Measurements from ENCODE around the gene PALLD.

The PALLD gene

DNA sequence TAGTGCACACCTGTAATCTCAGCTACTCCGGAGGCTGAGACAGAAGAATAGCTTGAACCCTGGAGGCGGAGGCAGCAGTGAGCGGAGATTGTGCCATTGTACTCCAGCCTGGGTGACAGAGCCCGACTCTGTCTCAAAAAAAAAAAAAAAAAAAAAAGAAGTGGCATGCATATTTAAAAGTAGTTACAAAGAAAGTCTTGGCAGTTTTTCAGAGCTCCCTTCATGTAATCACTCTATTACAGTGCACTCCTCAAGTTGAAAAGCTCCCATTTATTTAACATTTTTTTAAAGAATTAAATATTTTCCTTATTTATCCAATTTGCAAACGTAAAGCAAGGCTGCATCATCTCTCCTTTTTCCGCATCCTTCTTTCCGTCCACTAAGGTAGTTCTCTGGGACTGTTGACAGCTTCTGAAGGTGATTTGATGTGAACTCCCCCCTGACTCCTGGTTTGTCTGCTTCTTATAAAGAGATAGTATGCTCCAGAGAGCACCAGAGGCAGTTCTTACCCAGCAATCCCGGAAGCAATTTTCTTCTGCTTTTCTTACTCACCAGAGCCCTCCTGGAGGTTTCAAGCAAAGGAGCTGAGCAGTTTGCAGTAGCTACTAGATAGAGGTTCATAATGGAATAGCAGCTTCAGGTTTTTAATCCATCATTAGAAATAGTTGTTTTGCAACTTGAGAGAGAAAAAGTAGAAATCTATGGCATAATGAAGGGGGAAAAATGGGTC, 151.0 kb downstream of the PALLD start:
- no peak for DNase-seq (ENCODE audit: low read depth)

DNA sequence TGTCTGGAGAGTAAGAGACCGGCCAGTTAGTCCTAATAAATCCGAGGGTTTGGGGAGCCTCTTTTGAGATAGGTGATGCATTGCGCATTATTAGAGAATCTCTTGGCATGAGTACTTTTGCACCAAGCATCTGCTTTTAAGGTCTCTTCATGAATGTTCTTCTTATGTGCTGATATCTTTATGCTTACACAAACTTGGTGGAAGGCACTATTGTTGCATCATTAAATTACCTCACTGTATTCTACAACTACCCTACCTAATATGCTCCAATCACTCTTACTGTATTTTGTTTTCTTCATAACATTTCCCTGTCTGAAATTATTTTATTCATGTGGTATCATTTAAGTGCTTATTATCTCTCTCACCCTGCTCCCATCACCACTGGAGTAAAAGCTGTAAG, 151.6 kb downstream of the PALLD start:
- DNase-seq (ENCODE audit: low read depth): no peak

GRCh38 chr4:168648929-168649328, 152.1 kb downstream of the PALLD start:
- DNase-seq (ENCODE audit: low read depth): no peak

- no peak for DNase-seq (ENCODE audit: low read depth)
These were observed 154.5 kb downstream of the PALLD start for GRCh38 chr4:168651374-168651773.

- no peak for DNase-seq (ENCODE audit: low read depth)
These were observed 155.0 kb downstream of the PALLD start for GRCh38 chr4:168651864-168652263.

DNA sequence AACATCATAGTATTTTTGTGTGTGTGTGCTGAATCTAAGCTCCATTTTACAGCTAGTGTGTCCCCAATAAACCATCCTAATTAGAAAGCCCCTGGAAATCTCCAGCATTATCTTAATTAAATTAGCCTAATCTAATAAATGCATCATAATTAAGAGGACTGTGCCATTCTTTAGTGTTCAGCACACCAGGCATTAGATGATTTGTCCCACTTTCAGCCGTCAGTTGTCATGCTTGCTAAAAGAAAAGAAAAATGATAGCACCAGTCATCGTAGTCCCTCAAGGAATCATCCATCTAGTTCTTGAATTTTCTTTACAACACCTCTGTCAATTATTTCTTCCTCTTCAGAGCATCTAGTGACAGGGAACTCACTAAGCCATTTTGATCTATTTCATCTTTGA, 155.9 kb downstream of the PALLD start:
- no peak for DNase-seq (ENCODE audit: low read depth)

DNA sequence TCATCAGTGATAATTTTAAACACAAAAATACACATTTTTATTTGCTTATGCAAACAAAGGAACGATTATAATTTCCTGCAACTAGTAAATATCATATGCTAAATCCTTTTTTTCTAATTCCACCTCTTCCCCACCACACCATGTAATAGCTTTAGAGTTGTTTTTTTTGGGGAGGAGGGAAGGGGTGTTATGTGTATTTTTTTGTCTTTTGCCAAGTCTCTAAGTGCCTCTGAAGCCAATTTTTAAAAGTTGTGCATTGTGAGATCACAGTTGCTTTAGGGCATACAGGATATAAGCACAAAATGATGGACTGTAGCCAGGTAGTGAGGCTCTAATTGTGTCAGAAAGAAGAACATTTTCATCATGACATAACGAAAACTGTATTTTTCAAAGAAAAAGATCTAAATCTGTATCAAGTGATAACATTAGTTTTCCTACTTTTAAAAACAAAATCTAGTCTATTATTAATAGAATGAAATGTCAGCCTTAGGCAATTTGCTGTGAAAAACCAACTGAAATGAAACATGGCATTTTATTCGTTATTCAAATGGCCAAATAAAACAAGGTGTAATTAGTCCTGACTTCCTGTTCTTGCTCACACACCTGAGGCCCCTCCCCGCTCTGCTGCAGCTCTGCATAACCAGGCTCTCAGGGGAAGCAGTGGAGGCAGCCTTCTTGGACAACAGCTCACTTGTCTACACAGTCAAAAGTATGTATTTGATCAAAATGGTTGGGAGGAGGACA, 157.4 kb downstream of the PALLD start:
- DNase-seq (ENCODE audit: low read depth): no peak

GRCh38 chr4:168654848-168655174, 158.0 kb downstream of the PALLD start:
- DNase-seq (ENCODE audit: low read depth): no peak

- DNase-seq (ENCODE audit: low read depth): no peak
These were observed 158.3 kb downstream of the PALLD start for GRCh38 chr4:168655182-168655581.

DNA sequence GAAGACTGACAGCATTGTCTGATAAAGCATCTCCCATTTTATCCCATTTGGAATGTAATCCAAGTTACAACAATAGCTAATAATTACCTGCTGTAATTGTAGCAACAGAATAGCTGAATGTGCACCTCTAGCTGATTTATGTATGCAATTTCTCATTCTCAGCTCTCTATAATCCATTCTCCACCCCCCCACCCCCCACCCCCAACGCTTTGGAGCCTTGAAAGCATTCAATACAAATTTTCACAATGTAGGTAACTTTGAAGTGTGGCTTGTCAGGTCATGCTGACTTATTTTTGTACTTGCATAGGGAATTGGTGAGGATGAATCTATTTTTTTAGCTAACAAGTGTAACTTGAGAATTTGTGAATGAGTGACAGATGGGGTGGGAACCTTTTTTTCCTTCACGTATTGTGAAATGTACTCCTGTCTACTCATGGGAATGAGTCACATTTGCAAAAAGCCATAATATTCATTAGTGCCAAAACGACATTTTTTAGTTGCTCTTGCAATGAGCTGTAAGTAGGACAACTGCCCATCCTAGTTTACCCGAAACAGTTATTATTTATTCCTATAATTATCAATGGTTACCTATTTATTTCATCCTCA, 159.3 kb downstream of the PALLD start:
- DNase-seq (ENCODE audit: low read depth): no peak

DNA sequence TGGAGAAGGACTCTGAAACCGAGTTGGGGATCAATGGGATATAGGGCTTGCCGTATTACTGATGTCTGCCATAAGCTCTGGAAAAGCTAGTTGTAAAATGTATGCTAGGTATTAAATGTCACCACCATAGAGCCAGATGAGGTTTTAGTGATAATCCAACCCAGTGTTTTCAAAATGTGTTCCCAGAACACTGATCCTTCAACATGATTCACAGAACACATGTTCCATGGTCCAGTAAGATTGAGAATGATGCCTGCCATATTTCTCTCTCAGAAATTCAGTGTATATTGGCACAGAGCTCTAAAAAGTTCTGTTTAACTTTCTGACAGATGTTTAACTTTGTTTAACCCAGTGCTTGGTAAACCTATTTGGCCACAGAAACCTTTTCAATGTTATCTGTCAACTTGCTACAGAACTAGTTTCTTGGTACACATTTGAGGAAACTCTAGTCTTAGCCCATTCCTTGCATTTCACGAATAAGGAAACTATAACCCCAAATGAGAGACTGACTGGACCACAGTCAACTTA, 160.2 kb downstream of the PALLD start:
- DNase-seq (ENCODE audit: low read depth): no peak

DNA sequence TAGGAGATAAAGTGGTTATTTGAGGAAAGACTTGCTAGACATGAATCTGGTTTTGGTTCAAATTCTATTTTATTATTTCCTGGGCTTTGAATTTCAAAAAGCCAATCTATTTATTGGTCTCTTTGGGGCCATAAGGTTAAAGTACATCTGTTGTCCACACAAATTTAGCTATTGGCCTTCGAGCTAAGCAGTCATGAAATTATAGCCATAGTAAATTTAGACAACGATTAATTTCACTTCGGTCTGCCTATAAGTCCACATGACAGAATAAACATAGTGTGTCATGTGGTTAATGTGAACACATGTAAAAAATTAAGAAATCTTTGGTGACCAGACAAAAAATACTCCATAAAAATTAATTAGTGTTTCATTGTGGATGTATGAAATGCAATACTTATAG, 161.9 kb downstream of the PALLD start:
- no peak for DNase-seq (ENCODE audit: low read depth)

DNA sequence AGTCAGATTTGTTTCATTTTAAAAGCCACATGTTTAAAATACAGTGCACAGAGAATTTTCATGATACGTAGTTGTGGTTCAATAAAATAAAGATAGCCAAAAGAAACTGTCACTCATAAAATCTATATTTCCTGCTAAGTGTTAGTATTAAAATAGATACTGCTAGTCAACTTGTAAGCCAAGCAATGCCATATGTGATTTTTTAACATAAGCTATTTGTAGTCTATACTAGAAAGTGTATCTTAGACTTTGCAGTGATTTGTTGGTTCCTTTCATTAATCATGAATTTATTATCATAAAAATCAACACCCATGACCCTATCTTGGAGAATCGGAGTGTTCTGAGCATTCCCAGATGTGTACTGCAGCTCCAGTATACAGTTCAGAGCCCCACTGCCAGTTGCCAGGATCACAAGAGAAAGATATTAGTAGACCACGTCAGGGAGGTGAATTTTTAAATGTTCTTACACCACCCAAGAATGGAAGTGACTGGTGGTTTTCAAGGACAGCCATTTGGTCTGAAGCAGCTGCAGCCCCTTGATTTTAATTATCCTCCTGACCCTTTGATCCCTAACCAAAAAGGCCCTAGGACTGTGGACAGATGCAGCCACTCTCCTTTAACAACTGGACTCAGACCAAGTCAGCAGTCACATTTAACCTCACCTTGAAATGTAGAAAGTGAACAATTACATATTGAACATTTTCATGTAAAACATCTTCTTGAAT, 163.1 kb downstream of the PALLD start:
- no peak for DNase-seq (ENCODE audit: low read depth)

DNA sequence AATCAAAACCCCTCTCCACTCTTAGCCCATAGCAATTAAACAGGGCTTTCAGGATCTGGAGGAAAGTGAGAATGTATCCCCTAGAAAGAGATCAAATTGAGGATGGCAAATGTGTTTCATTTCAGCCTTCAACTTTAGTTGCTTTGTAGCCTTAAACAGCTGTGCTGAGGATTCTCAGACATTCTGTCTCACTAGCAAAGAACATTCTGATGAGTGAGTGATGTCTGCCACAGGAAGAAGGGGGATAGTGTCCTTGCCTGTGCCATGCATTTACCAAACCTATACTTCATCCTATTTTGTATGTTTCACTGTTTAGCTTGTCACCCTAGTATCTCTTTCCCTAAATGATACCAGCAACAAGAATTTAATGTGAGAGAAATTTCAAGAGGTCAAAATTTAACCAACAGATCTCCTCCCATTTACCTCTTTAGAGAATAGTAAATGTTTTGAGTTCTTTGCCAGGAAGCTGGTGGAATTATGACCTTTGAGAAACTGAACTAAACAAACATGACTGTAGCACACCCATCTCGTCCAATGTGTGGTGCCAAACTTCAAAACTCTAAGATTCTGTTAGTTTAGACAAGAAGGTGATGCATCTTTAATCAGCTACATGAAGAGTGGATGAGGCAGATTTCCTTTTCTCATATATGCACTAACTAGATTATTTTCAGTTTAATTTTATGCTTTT, 165.6 kb downstream of the PALLD start:
- DNase-seq (ENCODE audit: low read depth): no peak

DNA sequence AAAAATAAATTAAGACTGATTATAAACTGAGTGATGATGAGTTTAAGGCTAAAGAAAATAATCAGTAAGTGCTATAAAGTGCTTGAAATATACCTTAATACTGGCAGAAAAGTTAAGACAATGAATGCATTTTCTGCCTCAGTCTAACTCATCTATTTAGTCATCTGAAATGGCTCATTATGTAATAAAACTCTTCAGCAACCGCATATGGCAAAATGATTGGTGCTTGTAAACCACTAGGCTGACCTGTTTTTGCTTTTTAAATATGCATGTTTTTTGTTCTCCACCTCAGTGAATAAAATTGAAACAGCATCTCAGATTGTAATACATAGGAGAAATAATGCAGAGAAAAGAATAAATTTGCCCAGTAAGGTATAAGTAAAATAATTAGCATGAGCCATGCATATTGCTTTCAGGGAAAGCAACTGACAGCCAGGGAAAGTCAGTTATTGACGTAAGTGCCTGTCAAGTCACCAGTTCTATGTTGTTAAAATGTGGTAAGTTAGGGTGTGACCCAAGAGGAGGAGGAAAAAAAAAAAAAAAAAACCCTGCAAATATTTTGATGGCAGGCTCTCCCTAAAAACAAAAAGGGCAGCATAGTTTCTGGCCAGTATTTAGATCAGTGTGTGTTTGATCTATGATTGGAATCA, 167.5 kb downstream of the PALLD start:
- DNase-seq (ENCODE audit: low read depth): no peak

DNA sequence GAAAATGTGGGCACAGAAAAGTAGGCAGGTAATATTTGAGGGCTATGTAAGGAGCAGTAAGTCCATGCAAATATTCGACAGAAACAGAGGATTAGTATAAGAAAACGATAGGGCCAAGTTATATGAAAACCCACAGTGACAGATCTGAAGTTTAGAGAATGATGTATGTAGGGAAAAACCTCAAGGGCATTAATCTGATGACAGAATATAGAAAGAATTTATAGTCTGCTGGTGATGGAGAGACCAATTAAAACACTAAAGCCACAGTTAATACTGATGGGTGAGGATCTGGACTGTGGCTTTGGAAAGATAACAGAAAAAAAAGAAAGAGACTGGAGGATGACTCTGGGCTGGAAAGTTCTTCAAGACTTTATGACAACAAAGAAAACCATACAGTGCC, 169.7 kb downstream of the PALLD start:
- no peak for DNase-seq (ENCODE audit: low read depth)

DNA sequence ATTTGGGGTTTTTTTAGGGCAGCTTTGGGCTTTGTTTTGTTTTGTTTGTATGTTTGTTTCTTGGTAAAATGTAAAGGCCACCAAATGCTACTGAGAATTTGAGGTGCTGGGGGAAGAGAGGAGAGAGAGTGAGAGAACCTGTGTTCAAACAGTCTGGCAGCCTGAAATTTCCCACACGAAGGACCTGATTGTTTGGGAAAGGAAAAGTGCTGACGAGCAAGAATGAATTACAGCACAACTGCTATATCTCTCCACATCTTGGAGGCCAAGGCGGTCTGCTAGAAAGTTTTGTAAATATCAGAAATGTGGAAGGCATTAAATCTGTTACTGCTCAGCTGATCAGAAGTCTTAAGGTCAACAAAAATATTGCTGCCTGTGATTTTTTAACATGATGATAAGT, 170.5 kb downstream of the PALLD start:
- DNase-seq (ENCODE audit: low read depth): no peak

DNA sequence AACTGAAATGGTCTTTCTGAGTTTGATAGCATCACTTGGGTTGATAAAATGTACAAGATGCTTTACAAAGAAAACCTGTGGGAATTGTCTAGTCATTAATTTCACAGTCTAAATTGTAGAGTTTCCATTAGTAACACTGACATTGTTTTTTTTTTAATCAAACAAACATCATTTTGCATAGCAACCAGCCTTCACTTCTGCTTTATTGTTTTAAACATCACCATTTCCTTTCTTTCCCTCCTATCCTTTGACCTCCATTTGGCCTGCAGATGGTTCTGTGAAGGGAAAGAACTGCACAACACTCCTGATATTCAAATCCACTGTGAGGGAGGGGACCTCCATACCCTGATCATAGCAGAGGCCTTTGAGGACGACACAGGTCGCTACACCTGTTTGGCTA, 171.1 kb downstream of the PALLD start:
- DNase-seq (ENCODE audit: low read depth): no peak

- DNase-seq (ENCODE audit: low read depth): no peak
These were observed 176.6 kb downstream of the PALLD start for GRCh38 chr4:168673476-168673875.

DNA sequence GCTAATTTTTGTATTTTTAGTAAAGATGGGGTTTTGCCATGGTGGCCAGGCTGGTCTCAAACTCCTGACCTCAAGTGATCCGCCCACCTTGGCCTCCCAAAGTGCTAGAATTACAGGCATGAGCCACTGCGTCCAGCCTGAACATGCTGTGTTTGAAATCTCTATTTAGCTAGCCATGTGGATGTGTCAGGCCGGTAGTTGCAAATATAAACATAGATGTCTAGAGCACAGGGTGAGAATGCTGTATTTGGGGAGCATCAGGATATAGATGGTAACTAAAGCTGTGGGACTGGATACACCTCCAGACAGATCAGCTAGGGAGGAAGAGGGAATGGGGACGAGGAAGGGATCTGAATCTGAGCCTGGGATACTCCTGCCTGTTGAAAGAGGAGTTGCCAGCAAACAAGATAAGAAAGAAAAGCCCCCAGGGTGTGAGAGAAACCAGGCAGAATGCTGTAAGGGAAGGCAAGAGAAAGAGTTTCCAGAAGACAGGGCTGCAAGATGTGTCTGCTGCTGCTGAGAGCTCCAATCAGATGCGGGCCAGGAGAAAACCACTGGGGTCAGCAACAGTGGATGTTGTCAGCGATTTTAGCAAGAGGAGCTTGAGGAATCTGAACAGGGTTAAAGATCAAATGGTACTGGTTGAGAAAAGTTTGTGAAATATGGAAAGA, 177.4 kb downstream of the PALLD start:
- no peak for DNase-seq (ENCODE audit: low read depth)

- DNase-seq (ENCODE audit: low read depth): no peak
These were observed 178.0 kb downstream of the PALLD start for GRCh38 chr4:168674866-168675265.

Measured in T follicular helper cell (primary cell).